Measurements from ENCODE around the gene SRGAP1. TPM values are rescaled to one million over a fixed set of nuclear protein-coding genes. Genes with fewer than 3 reads are reported as not detected.

The SRGAP1 gene
- total and polyA plus RNA-seq, 2 of the 4 experiments (the other 2 are of a cell fraction), result 10.0 to 10.2 TPM

- H3K36me3 ChIP-seq (ENCODE audit: control insufficient read depth, insufficient read depth, low read length), result peaks cover 6% of the 10 kb centered on the region
- H3K9me3 ChIP-seq (ENCODE audit: control insufficient read depth, insufficient read depth, low read length), result no peaks in the 10 kb centered on the region
- H3K4ac ChIP-seq (ENCODE audit: low read depth, low read length), result no peak overlapping the region
- peaks cover 3% of the 10 kb centered on the region; the same call in 1 of the 2 replicates for H3K4me1 ChIP-seq (ENCODE audit: control insufficient read depth, insufficient read depth, low read length)
- dilution Hi-C loops (cut with HindIII; ENCODE audit: low sequenced_read_pairs, unreplicated experiment) (no loop called here), intact Hi-C loops (cut with micrococcal nuclease) (loop anchor here (2.0 kb wide), 1 partner anchor 45 kb away; no protein-coding TSS in a partner anchor), in situ Hi-C loops (cut with MboI; ENCODE audit: low sequenced_read_pairs) (no loop called here)
- no peaks in the 10 kb centered on the region for H3K27me3 ChIP-seq (ENCODE audit: control insufficient read depth, insufficient read depth, low read length)
- ATAC-seq (ENCODE audit: low read depth) (no peak), DNase-seq (no peak)
- peak overlapping the region; percentile 23 for H2BK5ac ChIP-seq (ENCODE audit: low read depth, low read length, poor library complexity, severe bottlenecking)
- H3K27ac ChIP-seq (ENCODE audit: insufficient read depth, low read length), result no peak overlapping the region
- POLR2A ChIA-PET (ENCODE audit: unreplicated experiment), result no interaction called here
- no peak overlapping the region for H3K4me3 ChIP-seq (ENCODE audit: insufficient read depth, low read depth, low read length)
- CTCF ChIA-PET, result no interaction called here
- no peak overlapping the region for H3K56ac ChIP-seq (ENCODE audit: extremely low read depth, insufficient read depth, low read length)
- H4K91ac ChIP-seq (ENCODE audit: insufficient read depth, low read depth, low read length), result no peak overlapping the region
- TF ChIP-seq MAFK (IDR thresholded peaks at IDR 0.05; ENCODE audit: low read depth, low read length) (no peak), RAD21 (IDR thresholded peaks at IDR 0.05; ENCODE audit: low read length) (no peak), RCOR1 (IDR thresholded peaks at IDR 0.05; ENCODE audit: insufficient replicate concordance, low read length) (no peak), CTCF (conservative IDR thresholded peaks at IDR 0.05; ENCODE audit: low read depth, low read length) (no peak), ELK1 (IDR thresholded peaks at IDR 0.05; ENCODE audit: borderline replicate concordance, low read depth, low read length) (no peak), CEBPB (IDR thresholded peaks at IDR 0.05; ENCODE audit: low read depth, low read length) (no peak), SMC3 (IDR thresholded peaks at IDR 0.05; ENCODE audit: low read depth, low read length) (no peak), CHD1 (IDR thresholded peaks at IDR 0.05; ENCODE audit: low read depth, low read length) (no peak), MXI1 (IDR thresholded peaks at IDR 0.05; ENCODE audit: borderline replicate concordance, low read depth, low read length) (no peak), RFX5 (IDR thresholded peaks at IDR 0.05; ENCODE audit: low read depth, low read length) (no peak), POLR2A (IDR thresholded peaks at IDR 0.05; ENCODE audit: low read depth, low read length) (no peak), NFE2L2 (IDR thresholded peaks at IDR 0.05; ENCODE audit: low read depth, low read length) (no peak), BHLHE40 (IDR thresholded peaks at IDR 0.05; ENCODE audit: low read depth, low read length) (no peak), USF2 (IDR thresholded peaks at IDR 0.05; ENCODE audit: low read depth, low read length) (no peak)
- BruUV-seq (replicated peaks), result no TSS peak
- H2BK20ac ChIP-seq (ENCODE audit: low read depth, low read length), result no peak overlapping the region
- H3K9ac ChIP-seq (ENCODE audit: low read depth, low read length), result no peak overlapping the region
- peak overlapping the region; percentile 33; the same call in 1 of the 2 replicates for H3K23ac ChIP-seq (ENCODE audit: low read depth, low read length)
- H2AK9ac ChIP-seq (replicated peaks; ENCODE audit: low read depth, low read length, poor library complexity), result no peak overlapping the region
- peaks cover 70% of the 10 kb centered on the region for H4K20me1 ChIP-seq (ENCODE audit: insufficient read depth, low read length)
- H4K8ac ChIP-seq (ENCODE audit: low read depth in 2 of 2, low read length in 2 of 2), result no peak overlapping the region
- no peak overlapping the region for H2AFZ ChIP-seq (replicated peaks; ENCODE audit: low read length, poor library complexity)
- H3K18ac ChIP-seq (ENCODE audit: low read depth, low read length), result no peak overlapping the region
- no peak overlapping the region for H2BK15ac ChIP-seq (ENCODE audit: low read depth, low read length)
- H3K4me2 ChIP-seq (ENCODE audit: low read depth, low read length), result no peak overlapping the region
- no peak overlapping the region for H2BK120ac ChIP-seq (ENCODE audit: low read depth, low read length)
- H2AK5ac ChIP-seq (ENCODE audit: low read depth, low read length), result no peak overlapping the region
- no peak overlapping the region for H4K5ac ChIP-seq (ENCODE audit: low read depth, low read length)
- peaks cover 11% of the 10 kb centered on the region for H3K9me1 ChIP-seq (ENCODE audit: insufficient read depth, low read length)
- H3K14ac ChIP-seq (replicated peaks; ENCODE audit: low read depth, low read length), result no peak overlapping the region
- H3K79me1 ChIP-seq (ENCODE audit: low read depth in 1 of 2, low read length in 2 of 2), result peaks cover 0 to 37% of the 10 kb centered on the region in 2 experiments; a peak in 2 of 4 replicates
Measured at GRCh38 chr12:63853978-63854377, 9.5 kb downstream of the SRGAP1 start.
